Hindlimb muscle (tissue), 1 donor: ENCODE results near the gene ATP11A. TPM values are rescaled to one million over a fixed set of nuclear protein-coding genes. Genes with fewer than 3 reads are reported as not detected.
"Not testable (repeated sequence)": the region's sequence is repeated elsewhere in the genome, so short reads cannot be mapped to it uniquely, and the experiment has no call there.

Source experiments
- DNase-seq: peaks from one replicate; pipeline ENCODE4 v3.0.0-alpha.2; 2013
- polyA plus RNA-seq: library from polyadenylated mRNA; unstranded; fragments of 120-200 nt; gene quantifications from one replicate; pipeline ENCODE4 v1.2.1, GENCODE V29; 2013; ENCODE audit not compliant: insufficient read length

Gene ATP11A
- polyA plus RNA-seq, 1 donor, result 27.0 TPM

DNA sequence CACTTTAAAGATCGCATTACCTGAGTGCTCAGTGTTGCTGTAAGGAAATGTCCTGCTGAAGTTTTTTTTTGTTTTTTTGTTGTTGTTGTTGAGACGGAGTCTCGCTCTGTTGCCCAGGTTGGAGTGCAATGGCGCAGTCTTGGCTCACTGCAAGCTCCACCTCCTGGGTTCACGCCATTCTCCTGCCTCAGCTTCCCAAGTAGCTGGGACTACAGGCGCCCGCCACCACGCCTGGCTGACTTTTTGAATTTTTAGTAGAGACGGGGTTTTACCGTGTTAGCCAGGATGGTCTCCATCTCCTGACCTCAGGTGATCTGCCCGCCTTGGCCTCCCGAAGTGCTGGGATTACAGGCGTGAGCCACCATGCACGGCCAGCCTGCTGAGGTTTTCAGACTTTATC is 175.6 kb downstream of the ATP11A start:
- not testable (repeated sequence) for DNase-seq

- no peak for DNase-seq
Observed at GRCh38 chr13:112867301-112867711, 177.5 kb downstream of the ATP11A start.

- no peak for DNase-seq
Observed at GRCh38 chr13:112868308-112868707, 178.5 kb downstream of the ATP11A start.

- DNase-seq, result no peak
Observed at GRCh38 chr13:112869202-112870050, 179.6 kb downstream of the ATP11A start.

DNA sequence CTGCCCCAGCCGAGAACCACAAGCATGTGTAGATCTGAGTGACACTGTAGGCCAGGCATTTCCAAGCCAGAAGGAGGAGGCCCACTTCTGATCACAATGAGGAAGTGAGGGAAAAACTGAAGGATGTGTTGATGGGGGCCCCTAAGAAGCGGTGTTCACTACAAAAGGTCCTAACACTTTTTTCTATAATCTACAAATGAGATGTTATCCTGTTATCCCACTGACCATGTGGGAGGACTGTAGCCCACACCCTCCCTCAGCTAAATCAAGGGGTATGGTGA is 180.2 kb downstream of the ATP11A start:
- DNase-seq, result no peak

GRCh38 chr13:112870737-112871287 is 181.0 kb downstream of the ATP11A start:
- DNase-seq, result no peak

DNA sequence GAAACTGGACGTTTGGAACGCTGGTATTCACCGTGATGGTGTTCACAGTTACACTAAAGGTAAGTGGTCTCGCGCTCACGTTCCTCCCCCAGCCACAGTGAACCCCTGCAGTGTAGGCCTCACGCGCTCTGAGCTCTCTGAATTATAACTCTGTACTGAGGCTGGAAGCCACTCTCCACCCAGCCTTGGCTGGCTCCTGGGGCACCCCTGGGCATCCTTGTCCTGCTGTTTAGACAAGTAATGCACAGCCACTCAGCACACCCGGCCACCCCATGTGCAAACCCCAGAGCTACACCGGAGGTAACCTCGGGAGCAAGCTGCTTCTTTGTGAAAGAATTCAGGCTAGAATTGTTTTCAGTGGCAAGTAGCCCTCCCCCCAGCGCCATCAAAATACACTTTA is 181.9 kb downstream of the ATP11A start:
- no peak for DNase-seq

DNA sequence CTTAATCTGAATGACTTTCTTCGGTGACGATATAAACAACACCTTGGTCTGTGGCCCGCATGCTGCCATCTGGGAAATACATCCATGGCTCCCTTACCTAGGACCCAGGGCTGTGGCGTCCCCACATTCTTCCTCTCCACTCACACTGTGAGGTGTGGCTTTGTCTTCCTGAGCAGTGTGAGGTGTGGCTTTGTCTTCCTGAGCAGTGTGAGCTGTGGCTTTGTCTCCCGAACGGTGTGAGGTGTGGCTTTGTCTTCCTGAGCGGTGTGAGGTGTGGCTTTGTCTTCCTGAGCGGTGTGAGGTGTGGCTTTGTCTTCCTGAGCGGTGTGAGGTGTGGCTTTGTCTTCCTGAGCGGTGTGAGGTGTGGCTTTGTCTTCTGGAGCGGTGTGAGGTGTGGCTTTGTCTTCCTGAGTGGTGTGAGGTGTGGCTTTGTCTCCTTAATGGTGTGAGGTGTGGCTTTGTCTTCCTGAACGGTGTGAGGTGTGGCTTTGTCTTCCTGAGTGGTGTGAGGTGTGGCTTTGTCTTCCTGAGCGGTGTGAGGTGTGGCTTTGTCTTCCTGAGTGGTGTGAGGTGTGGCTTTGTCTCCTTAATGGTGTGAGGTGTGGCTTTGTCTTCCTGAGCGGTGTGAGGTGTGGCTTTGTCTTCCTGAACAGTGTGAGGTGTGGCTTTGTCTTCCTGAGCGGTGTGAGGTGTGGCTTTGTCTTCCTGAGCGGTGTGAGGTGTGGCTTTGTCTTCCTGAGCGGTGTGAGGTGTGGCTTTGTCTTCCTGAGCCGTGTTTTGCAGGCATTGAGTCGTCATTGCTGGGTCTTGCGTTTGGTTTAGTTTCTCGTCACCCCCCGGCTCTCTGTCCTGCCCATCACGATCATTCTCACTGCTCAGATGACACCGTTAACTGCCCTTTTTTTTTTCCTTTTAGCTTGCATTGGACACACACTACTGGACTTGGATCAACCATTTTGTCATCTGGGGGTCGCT is 183.1 kb downstream of the ATP11A start:
- DNase-seq, result not testable (repeated sequence)

GRCh38 chr13:112873851-112874750 is 184.3 kb downstream of the ATP11A start:
- peak; percentile 69 for DNase-seq

DNA sequence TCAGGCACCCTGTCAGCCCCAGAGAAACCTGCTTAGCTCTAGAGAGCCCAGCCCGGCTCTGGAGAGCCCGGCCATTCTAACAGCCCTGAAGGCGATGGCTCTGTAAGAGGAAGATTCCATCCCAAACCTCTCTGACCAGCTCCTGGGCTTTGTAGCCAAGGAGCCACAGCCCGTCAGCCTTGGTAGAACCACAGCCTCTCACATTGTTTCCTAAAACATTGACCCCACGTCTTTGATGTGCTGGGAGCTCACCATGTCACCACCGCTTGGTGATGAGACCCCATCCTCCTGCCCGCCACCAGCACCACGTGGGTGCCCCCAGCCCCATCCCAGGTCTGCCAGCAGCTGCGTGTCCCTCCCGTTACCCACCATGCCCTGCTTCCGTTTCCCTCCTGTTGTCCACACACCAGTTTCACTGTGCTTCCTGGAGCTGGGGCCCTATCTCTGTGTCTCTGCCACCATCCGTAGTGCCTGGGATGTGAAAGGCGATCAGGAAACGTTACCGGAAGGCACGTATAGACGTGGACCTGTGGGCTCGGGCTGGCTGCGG is 185.0 kb downstream of the ATP11A start:
- no peak for DNase-seq

DNA sequence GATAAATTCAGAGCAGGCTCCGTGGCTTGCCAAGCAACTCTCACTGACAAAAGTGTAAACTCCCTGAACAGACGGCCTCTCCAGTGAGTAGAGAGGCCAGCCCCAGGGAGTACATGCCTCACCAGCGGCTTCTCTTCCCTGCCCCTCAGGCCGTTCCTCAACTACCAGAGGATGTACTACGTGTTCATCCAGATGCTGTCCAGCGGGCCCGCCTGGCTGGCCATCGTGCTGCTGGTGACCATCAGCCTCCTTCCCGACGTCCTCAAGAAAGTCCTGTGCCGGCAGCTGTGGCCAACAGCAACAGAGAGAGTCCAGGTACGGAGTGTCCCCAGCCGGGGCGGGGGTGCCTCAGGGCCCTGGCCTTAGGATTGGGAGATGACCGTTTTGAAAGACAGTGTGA is 185.8 kb downstream of the ATP11A start:
- DNase-seq, result no peak

GRCh38 chr13:112876305-112877000 is 186.6 kb downstream of the ATP11A start:
- no peak for DNase-seq

GRCh38 chr13:112877066-112877465 is 187.2 kb downstream of the ATP11A start:
- DNase-seq, result no peak

DNA sequence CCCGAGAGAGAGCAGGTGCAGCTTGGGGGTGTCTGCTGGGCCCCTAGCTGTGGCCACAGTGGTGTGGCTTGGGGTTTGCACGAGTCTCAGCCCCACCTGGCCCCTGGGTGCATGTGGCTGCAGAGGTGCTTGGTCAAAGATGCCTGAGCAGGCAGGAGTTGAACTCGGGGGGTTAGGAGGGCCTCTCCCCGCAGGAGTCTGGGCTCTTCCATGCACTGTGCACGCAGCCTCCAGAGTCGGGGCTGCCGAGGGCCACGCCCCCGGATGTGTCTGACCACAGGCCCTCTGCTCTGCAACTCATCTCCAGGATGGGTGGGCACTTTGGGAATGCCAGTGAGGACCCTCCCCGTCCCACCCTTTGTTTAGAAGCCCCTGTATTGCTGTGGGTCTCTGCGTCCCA is 187.7 kb downstream of the ATP11A start:
- no peak for DNase-seq

GRCh38 chr13:112877976-112878955 is 188.4 kb downstream of the ATP11A start:
- no peak for DNase-seq

DNA sequence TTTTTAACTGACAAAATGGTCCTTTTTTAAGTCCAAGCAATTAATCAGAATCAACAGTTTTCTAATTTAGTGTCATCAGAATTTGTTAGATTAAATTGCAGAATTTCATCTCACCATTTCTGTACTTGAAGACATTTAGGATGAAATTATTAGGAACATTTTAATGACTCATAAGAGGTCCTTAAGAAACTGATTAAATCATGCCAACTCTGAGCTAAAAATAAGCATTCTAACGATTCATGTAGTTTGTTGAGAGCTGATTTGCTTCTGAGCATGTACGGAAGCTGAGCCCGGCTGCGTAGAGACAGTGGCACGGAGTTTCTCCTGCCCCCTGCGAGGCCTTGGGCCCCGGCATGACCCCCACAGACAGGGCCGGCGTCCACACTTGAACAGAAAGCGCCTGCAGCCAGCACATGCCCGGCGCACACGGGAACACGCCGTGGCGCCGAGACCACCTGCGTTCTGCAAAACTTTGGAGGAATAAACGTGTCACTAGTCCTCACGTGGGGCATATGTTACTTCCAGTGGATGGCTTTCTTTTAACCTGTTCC is 189.5 kb downstream of the ATP11A start:
- DNase-seq, result no peak

DNA sequence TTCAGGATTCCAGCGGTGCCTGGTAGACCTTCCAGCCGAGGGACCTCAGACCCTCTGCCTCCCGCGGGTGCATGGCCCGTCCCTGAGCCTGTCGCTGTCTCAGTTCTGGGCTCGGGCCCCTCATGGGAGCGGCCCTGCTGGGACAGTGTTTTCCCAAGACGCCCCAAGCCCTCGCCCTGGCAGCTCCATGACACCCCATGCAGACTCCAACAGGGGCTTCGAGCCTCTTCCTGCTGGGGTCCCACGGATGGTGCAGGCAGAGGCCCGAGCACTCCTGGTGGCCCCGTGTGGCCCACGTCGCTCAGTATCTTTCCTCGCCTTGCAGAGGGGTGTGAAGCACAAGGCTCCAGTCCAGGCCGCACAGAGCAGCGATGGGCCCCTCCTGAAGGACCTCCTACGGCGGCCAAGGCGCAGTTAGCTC is 190.4 kb downstream of the ATP11A start:
- DNase-seq, result no peak

- no peak for DNase-seq
Observed at GRCh38 chr13:112880976-112881540, 191.2 kb downstream of the ATP11A start.
